ENCODE measurements around the gene GLB1L2.

- TF ChIP-seq CTCF (IDR thresholded peaks at IDR 0.05) = no peak
- no peak for TF ChIP-seq POLR2A (IDR thresholded peaks at IDR 0.05)
- no peak for TF ChIP-seq POLR2AphosphoS5 (IDR thresholded peaks at IDR 0.05)
Observed at GRCh38 chr11:134359646-134360045, 27.9 kb downstream of the GLB1L2 start.

Measured in upper lobe of left lung (tissue), 4 donors.